NCI-H446 treated with DMSO at 0.1 percent for 48 hours (cell line): ENCODE results near the gene SYTL3.
A peak's percentile ranks its signal among the peaks of the same experiment; 100 is the strongest.

ENCODE experiments used
- DNase-seq: peaks from one replicate; lab custom pipeline; 2025; lab: John Stamatoyannopoulos, UW

The SYTL3 gene

GRCh38 chr6:158722176-158722729 lies 72.4 kb downstream of the SYTL3 start:
- no peak for DNase-seq

- no peak for DNase-seq
Observed at GRCh38 chr6:158725704-158726103, 75.8 kb downstream of the SYTL3 start.

- DNase-seq, result no peak
Observed at GRCh38 chr6:158729906-158730540, 80.2 kb downstream of the SYTL3 start.

GRCh38 chr6:158730541-158730907 lies 80.7 kb downstream of the SYTL3 start:
- no peak for DNase-seq

- DNase-seq, result no peak
Observed at GRCh38 chr6:158735009-158735408, 85.2 kb downstream of the SYTL3 start.

GRCh38 chr6:158737082-158737709 lies 87.3 kb downstream of the SYTL3 start:
- no peak for DNase-seq

GRCh38 chr6:158737710-158738615 lies 88.1 kb downstream of the SYTL3 start:
- no peak for DNase-seq

GRCh38 chr6:158739673-158740072 lies 89.8 kb downstream of the SYTL3 start:
- no peak for DNase-seq

- DNase-seq, result no peak
Observed at GRCh38 chr6:158743033-158743651, 93.3 kb downstream of the SYTL3 start.

- no peak for DNase-seq
Observed at GRCh38 chr6:158744986-158745430, 95.2 kb downstream of the SYTL3 start.

- DNase-seq, result no peak
Observed at GRCh38 chr6:158751224-158751623, 101.4 kb downstream of the SYTL3 start.

GRCh38 chr6:158751921-158752320 lies 102.1 kb downstream of the SYTL3 start:
- DNase-seq, result no peak

- DNase-seq, result peak; percentile 90
Observed at GRCh38 chr6:158752613-158753012, 102.8 kb downstream of the SYTL3 start.

GRCh38 chr6:158753811-158754210 lies 104.0 kb downstream of the SYTL3 start:
- DNase-seq, result no peak

GRCh38 chr6:158754738-158755137 lies 104.9 kb downstream of the SYTL3 start:
- no peak for DNase-seq

- no peak for DNase-seq
Observed at GRCh38 chr6:158755636-158756035, 105.8 kb downstream of the SYTL3 start.

- no peak for DNase-seq
Observed at GRCh38 chr6:158756126-158756525, 106.3 kb downstream of the SYTL3 start.

- no peak for DNase-seq
Observed at GRCh38 chr6:158756977-158757752, 107.3 kb downstream of the SYTL3 start.

GRCh38 chr6:158757753-158758090 lies 107.9 kb downstream of the SYTL3 start:
- no peak for DNase-seq

- DNase-seq, result peak; percentile 91
Observed at GRCh38 chr6:158758451-158758860, 108.6 kb downstream of the SYTL3 start.

- peak; percentile 72 for DNase-seq
Observed at GRCh38 chr6:158758941-158759479, 109.2 kb downstream of the SYTL3 start.
